ENCODE data around the gene SNX21.

- TF ChIP-seq CTCF (IDR thresholded peaks at IDR 0.05) (no peak), POLR2A (IDR thresholded peaks at IDR 0.05) (no peak)
Observed at GRCh38 chr20:45828589-45828988, 5.0 kb upstream of the SNX21 start.
